Measurements from ENCODE around the gene FOXA2.

GRCh38 chr20:22578221-22579118 lies 5.9 kb downstream of the FOXA2 start:
- TF ChIP-seq CTCF (IDR thresholded peaks at IDR 0.05) (no peak), REST (IDR thresholded peaks at IDR 0.05; ENCODE audit: insufficient read depth in 1 of 2, low read depth in 2 of 2, low read length in 1 of 2) (no peak), POLR2AphosphoS5 (IDR thresholded peaks at IDR 0.05; ENCODE audit: low read depth, low read length) (peak; percentile 50; the same call in 1 of the 2 replicates)

All from Panc1 (cell line).